GM18519 (cell line): ENCODE results near the gene SYNJ2.
"Not testable (repeated sequence)": the region's sequence is repeated elsewhere in the genome, so short reads cannot be mapped to it uniquely, and the experiment has no call there.

Source experiments
- ATAC-seq: cut with Tn5 transposase; IDR thresholded peaks from one replicate; pipeline ENCODE4 v1.9.1; 2021; ENCODE audit warnings: mild to moderate bottlenecking, moderate library complexity; ENCODE audit not compliant: unreplicated experiment, low FRiP score

SYNJ2 gene

GRCh38 chr6:157981395-157982101 is at the start of gene SYNJ2:
Gene SYNJ2, plus strand, starts transcription at chr6:157981863. Its CDS starts 99 bp downstream, at chr6:157981962.
- peak; percentile 75 for ATAC-seq

GRCh38 chr6:157935786-157936185 is 45.9 kb upstream of the SYNJ2 start:
- ATAC-seq, result no peak

DNA sequence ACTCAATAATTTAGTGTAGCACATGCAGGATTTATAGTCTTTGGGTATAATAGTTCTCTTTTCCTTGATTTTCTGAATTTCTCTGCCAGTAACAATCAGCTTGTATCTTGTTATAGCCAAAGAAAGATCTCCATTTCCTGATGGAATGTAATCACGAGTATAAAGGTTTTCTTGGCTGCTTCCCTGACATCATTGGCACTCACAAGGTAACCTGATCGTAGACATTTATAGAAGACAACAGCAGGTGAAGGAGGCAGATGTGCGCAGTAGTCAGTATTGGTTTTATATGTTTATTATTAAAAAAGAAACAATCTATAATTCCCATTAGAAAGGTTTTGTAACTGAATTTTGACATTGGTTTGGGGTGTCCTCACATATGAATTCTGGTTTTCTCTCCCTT is 44.3 kb upstream of the SYNJ2 start:
- ATAC-seq, result no peak

GRCh38 chr6:157937916-157938315 is 43.7 kb upstream of the SYNJ2 start:
- ATAC-seq, result no peak

DNA sequence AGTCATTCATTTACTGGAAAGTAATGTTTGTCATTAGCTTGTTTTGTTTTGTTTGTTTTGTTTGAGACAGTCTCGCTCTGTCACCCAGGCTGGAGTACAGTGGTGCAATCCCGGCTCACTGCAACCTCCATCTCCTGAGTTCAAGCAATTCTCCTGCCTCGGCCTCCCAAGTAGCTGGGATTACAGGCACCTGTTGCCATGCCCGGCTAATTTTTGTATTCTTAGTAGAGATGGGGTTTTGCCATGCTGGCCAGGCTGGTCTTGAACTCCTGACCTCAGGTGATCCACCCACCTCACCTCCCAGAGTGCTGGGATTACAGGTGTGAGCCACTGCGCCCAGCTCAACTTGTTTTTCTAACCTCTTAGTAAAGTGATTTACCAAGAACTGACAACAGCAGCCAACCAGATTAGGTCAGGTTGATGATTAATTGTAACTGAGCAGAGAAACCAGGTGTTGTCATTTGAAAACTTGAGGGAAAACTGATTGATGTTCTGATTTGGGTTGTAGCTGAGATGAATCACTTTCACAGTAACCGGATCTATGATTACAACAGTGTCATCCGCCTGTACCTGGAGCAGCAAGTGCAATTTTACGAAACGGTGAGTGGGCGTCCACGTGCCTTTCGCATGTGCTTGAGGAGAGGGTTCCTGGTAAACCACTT is 41.2 kb upstream of the SYNJ2 start:
- ATAC-seq, result not testable (repeated sequence)

GRCh38 chr6:157941101-157941863 is 40.4 kb upstream of the SYNJ2 start:
- ATAC-seq, result no peak

GRCh38 chr6:157942351-157942750 is 39.3 kb upstream of the SYNJ2 start:
- ATAC-seq, result no peak

- no peak for ATAC-seq
Observed at GRCh38 chr6:157943249-157943963, 38.3 kb upstream of the SYNJ2 start.

GRCh38 chr6:157943964-157944283 is 37.7 kb upstream of the SYNJ2 start:
- ATAC-seq, result no peak

GRCh38 chr6:157944983-157945931 is 36.4 kb upstream of the SYNJ2 start:
- ATAC-seq, result no peak

DNA sequence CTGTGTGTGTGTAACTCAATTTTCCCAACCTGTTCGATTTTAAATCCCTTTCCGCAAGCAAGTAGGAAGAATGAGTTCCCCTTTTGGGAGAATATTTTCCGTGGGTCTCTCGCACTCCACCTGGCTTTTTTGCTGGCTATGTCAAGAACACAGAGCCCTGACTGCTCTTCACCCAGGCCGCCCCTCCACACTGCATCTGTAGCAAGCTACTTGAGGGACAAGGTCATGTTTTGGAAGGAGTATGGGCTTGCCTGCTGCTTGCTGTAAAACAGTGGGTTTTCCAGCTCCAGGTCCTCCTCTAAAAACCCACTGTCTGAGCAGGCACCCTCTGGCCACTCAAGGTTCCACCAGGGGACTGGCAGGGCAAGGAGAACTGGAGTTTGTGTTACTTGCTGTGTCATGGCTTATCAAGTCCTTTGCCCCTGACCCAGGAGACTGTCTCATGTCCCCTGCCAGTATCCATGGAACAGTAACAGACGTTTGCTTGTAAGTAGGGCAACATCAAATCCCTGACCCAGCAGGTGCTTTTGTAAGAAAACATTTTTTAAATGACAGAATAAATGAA is 35.5 kb upstream of the SYNJ2 start:
- no peak for ATAC-seq

- peak; percentile 59 for ATAC-seq
Observed at GRCh38 chr6:157946865-157947532, 34.7 kb upstream of the SYNJ2 start.

DNA sequence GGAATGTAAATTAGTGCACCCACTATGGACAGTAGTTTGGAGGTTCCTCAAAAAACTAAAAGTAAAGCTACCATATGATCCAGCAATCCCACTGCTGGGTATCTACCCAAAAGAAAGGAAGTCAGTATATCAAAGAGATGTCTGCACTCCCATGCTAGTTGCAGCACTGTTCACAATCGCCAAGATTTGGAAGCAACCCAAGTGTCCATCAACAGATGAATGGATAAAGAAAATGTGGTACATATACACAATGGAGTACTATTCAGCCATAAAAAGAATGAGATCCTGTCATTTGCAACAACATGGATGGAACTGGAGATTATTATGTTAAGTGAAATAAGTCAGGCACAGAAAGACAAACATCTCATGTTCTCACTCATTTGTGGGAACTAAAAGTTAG is 30.8 kb upstream of the SYNJ2 start:
- ATAC-seq, result not testable (repeated sequence)

- no peak for ATAC-seq
Observed at GRCh38 chr6:157951828-157952227, 29.8 kb upstream of the SYNJ2 start.

DNA sequence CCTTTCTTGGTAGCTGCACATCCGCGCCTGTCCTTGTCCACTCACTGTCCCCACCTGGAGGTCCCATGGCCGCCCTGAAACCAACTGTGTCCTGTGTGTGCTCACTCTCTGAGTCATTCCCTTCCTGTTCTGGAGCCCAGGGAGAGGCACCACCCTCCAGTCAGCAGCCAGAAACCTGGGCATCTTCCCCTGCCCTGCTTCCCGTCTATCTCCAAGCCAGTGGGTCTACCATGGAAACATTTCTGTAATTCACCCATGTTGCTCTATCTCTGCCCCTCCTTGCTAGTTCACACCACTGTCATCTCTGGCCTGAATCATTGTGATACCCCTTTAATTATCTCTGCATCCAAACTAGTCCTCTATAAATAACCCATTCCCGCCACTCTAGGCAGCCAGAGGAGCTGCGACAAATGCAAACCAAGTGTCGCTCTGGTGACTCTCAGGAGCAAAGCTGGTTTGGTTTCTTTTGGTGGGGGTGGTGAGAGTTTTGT is 28.8 kb upstream of the SYNJ2 start:
- ATAC-seq, result no peak

DNA sequence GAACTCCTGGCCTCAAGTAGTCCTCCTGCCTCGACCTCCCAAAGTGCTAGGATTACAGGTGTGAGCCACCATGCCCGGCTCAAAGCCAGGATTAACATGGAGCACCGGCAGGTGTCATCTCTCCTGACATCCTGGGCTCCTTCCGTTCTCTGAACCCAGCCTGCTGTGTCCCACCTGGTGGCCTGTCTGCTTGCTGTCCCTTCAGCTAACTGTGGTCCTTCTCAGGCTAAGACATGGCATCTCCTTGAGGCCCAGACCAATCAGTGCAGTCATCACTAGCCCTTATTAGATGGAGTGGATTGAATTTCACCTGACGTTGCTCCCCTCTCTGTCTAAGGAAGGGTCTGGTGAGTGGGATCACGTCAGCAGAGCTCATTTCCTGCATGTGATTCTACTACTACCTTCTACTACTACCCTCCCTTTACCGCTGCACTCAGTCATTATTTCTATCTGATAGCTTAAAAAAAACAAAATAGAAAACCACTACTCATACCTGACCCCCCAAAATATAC is 28.0 kb upstream of the SYNJ2 start:
- ATAC-seq, result no peak

DNA sequence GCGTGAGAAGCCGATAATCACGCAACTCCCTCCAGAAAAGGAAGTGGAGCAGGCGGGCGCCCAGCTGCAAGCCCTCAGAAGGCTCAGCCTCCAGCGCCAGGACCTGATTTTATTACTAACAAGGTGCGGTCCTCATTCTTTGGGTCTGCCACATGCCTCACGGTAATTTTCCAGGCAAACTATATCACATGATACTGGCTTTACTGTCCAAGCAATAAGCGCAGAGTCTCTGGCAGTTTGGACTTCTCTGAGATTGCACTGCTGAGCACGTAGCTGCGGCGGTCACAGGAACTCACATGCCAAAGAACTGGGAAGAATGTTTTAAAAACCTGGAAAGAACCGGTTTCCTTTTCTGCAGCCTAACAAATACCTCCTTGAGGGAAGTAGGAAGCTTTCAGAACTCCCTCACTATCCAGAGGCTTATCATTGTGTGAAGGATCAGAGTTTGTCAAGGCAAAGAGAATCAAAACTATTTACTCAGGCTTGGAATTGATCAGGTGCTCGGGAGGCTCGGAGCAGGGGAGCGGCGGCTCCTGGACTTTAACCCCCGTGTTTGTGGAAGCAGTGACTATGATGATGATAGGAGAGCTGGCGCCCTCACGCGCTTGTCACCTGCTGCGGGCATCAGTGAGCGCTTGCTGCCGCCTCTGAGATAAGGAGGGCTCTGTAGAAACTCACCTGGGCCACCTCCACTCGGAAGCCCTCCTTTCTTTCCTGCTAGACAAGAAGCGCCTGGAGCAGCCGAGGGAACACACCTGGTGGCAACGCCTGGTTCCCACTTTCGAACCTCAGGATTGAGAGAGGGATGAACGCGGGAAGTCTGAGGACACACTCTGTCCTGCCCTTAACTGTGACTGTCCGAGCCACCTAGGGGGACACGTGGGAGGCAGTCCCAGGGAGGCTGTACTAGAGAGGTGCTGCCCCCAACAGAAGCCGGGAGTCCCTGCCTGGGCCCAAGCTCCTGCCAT is 27.2 kb upstream of the SYNJ2 start:
- ATAC-seq, result no peak
